HG03196 (cell line): ENCODE data around the gene RAB38.
A peak's percentile ranks its signal among the peaks of the same experiment; 100 is the strongest.

Experiments used
- ATAC-seq: cut with Tn5 transposase; IDR thresholded peaks from one replicate; pipeline ENCODE4 v1.9.1; 2021; ENCODE audit not compliant: unreplicated experiment

The RAB38 gene

DNA sequence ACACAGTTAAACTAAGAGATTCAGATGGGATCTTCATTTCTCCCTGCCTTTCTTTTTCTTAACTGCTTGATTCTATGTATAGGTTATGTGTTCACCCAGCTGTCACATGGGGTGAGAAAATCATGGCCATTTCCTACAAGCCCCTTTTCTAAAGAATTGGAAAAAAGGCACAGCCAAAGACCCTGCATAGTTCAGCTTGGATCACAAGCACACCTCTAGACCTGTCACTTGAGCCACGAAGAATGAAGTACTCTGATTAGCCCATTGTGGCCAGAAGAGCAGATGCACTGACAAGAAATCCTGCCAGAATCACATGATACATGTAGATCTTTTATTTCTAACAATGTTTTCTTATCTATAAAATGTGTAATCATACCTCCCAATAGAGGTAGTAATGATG lies 69.7 kb downstream of the RAB38 start:
- no peak for ATAC-seq

DNA sequence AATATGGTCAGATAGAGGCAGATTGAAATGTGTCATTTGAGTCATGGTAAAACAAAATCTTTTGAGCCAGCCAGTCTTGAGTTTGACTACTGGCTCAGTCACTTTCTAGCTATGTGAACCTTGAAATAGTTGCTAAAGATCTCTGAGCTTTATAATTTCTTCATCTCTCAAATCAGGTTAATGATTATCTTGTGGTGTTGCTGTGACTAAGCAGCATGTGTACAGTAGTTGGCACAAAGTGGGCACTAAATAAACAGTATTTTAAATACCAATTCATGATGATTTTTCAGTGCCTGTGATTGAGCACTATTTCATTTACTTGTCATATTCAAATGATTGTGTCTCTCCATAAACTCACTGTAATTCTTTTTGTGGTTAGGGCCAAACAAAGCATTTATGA lies 70.8 kb downstream of the RAB38 start:
- ATAC-seq, result peak; percentile 72

DNA sequence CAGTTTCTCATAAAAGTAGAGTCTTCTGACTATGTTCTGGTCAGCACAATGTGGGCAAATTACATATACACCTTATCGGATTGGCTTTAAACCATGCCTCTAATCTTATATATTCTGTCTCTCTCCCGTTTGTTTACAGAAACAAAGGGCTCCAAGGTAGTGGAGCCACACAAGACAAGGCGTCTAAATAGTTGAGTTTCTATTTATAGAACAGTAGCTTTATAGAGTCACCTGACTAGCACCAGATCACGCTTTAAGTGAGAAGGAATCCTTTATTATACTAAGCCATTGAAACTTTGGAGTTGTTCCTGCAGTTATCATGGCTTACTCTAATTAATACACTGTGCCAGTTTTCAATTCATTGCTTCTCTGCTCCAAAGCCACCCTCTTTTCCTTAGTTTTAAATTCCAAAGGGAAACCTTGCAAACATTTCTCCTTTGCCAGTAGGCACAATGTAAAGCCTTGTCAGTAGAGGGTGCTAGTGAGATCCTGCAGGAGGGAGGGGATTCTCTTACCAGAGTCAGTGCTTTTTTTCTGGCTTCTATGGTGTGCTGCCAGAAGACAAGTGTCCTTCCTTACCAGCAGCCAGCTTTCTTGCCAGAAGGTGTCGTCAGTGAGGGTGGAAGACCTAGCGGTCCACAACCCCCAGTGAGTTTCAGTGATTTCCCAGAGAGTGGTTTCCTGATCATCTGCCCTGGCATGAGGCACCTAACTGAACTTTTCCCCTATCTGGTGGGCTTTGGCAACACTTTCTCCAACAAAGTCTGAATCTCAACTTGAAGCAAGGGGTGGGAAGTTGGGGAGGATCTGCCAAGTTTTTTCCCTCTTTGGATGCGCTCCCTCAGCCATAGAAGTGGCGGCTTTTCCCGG lies 71.7 kb downstream of the RAB38 start:
- peak; percentile 73 for ATAC-seq

DNA sequence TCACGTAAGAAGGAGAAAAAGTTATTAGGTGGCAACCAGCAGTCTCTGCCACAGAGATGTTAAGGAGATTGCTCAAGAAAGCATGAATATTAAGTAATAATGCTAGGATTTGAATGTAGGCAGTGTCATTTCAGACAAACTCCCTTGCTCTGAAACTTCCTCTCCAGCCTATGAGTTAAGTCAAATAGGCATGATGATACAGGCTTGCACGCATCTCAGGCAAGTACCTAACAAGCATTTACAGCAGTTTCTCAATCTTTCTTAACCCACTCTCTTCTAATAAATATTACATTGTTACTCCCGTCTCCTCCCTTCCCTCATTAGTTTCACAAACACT lies 72.7 kb downstream of the RAB38 start:
- ATAC-seq, result no peak

DNA sequence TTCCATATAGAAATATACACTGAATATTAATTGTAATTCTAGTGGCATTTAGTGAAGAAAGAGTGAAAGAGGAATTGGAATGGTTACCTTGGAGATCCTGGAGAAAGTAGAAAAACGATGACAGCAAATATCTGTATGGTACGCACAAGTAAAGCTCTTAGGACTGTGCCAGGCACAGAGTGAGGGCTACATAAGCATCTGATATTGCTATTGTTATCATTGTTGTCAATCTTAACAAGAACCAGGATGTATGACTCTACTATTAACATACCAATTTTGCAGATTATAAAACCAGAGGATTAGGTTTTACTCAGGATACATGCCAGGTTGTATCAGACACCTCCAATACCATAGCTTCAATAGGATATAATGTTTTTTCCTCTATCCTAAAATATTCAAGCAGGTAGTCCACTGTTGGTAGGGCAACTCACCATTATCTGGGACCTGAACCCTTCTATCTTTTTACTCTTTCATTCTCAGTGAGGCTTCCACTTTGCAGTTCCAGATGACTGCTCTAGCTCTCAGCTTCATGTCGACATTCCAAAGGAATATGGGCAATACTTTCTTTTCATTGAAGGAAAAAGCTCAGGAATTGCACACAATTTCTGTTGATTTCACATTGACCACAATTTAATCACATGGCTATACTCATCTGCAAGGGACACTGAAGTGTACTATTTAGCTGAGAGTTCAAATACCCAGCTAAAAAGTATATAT lies 73.2 kb downstream of the RAB38 start:
- no peak for ATAC-seq

DNA sequence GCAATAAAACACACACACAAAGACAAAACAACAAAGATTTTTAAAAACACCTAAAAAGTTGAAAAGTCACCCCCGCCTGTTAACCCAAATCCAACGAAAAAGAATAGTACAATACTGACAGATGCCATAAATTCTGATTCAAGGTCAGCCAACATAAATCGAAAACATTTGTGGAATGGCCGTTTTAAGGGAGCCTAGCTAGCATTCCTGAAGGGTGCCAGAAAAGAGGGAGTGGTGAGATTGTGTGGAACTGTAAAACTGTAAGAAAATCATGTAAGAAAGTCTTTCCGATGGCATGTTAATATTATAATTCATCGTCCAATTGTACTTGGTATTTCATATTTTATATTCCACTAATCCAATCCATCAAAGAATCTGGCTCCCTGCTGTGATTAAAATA lies 75.1 kb downstream of the RAB38 start:
- ATAC-seq, result no peak

DNA sequence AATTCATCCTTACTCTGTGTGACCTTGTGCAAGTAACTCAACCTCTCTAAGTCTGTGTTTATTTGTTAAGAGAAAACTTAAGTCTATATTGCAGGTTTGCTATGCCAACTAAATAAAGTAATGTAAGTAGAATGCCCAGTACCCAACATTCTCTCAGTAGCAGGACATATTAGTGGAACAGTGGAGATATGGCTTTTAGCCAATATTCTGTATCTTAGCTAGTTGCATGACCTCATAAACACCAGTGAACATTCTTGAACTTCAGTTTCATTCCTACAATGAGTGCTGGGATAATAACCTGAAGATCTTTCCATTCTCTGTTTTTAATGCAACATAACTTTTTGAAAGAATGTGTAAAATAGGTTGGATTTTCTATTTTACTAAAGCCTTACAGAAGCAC lies 77.0 kb downstream of the RAB38 start:
- ATAC-seq, result no peak

DNA sequence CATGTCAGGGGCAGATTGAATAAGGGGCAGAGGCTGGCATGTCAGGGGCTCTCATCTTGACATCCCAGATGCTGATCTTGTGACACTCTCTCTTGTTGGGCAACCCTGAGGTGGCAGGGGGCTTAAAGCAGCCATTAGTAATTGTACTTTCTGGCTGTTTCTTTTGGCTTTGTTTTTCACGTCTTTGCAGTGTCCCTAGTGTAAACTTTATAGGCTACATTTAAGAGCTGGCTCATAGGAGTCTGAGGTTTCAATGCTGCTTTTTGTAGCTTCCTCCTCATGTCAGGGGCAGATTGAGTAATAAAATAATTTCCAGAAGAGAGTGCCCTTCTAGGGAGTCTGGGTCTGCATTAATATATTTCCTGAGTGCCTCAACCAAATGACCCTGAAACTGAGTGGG lies 86.1 kb downstream of the RAB38 start:
- no peak for ATAC-seq

DNA sequence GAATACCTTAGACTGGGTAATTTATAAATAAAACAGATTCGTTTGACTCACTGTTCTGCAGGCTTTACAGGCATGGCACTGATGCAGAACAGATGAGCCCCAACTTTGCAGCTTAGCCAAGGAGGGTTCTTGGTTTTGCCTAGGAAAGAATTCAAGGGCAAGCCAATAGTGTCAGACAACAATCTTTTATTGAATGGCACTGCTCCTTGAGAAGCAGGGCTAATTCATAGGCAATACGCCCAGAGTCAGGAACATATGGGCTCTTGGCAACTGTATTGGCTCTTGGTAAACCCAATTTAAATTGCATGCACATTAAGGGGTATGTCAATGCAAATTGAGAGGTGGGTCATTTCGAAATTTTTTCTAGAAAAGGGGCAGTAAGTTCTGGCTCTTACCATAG lies 87.9 kb downstream of the RAB38 start:
- no peak for ATAC-seq

DNA sequence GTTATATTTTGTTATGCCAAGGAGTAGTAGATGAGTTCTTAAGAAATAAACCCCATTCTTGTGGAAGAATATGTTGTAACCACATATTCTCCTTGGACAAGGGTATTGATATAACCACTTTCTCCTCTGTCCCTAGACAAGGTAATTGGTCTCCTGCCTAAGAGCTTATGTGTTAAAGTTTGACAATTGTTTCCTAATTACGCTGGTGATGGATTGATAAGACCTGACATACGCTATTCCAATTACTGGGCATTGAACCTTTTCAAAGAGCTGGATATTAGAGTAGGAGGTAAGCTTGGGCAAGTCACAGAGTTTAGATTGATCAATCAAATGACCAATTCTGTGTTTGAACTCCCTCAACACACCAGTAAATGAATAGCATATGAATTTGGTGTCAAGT lies 88.9 kb downstream of the RAB38 start:
- no peak for ATAC-seq

DNA sequence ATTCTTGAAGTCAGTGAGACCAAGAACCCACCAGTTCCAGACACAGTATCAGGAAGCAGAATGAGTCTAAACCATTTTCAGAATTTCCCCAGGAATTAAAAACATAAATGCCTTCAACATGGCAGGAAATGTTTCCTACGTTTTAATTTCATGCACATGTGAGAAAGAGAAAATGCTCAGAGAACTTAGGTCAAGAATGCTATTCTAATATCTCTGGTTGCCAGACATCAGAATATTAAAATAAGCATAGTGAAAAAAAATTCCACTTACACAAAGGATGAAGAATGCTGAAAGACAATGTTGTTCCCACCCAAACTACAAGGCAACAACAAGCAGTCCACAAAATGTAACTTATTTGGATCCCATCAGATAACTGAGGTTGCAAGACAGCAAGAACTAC lies 104.8 kb downstream of the RAB38 start:
- ATAC-seq, result no peak

DNA sequence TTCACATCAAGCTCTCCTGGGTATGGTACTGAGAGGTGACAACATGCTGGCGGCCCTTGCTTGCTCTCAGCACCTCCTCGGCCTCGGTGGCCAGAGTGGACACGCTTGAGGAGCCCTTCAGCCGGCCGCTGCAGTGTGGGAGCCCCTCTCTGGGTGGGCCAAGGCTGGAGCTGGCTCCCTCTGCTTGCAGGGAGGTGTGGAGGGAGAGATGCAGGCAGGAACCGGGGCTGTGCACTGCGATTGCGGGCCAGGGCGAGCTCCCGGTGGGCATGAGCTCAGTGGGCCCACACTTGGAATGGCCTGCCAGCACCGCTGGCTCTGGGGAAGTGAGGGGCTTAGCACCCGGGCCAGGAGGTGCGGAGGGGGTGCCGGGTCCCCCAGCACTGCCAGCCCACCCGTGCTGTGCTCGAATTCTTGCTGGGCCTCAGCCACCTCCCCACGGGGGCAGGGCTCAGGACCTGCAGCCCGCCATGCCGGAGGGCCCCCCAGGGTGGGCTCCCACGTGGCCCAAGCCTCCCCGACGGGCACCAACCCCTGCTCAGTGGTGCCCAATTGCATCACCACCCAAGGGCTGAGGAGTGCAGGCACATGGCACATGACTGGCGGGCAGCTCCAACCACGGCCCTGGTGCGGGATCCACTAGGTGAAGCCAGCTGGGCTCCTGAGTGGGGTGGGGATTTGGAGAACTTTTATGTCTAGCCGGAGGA lies 106.2 kb downstream of the RAB38 start:
- no peak for ATAC-seq

DNA sequence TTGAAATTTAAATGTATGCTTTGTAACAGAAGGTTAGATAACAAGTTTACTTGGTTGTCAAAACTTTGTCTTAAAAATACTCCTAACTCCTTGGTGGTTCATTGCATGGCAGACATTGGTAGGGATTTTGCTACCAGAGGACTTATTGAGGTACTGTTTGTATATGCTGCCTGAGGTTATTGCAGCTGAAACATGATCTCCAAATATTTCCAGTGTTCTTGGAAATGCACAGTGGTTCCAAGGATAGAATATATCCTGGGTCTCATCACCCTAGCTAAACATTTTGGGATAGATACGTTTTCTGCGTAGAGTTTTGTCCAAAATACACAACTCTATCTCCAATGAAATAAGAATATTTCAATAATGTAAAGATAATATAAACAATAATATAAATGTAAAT lies 109.2 kb downstream of the RAB38 start:
- ATAC-seq, result no peak

DNA sequence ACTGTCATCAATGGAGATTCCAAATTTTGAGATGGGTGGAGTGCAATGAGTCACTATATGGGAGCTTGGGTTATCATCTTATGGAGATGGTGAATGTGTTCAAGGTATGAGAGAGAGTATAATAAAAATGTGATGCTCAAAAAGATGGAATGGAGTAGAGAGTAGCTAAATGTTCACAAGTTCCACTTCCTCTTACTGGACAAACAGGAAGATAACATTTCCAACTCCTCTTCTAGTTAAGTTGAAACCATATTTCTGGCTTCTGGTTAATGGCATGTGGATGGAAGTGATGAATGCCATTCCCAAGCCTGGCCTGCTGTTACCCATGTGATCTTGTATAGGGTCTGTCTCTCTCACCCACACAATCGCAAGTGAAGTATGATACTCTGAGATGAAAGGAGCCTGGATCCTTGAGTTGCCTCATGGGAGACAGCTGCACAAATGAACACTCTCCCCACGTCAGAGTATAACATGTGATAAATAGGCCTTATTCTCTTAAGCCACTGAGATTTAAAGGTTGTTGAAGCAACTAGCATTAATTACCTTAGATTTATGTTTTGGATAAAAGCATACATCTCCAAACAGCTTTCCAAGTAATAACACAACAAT lies 111.0 kb downstream of the RAB38 start:
- no peak for ATAC-seq
